HepG2 (cell line): ENCODE measurements around the gene CTNNA1. TPM values are rescaled to one million over a fixed set of nuclear protein-coding genes. Genes with fewer than 3 reads are reported as not detected.
A peak's percentile ranks its signal among the peaks of the same experiment; 100 is the strongest.

Experiments used
- BRD4 ChIP-seq: sonication (generic); formaldehyde crosslinking; IDR thresholded peaks from 2 replicates; pipeline ENCODE4 v1.4.0; 2020; ENCODE audit warnings: missing genetic modification reagents
- DPF2 ChIP-seq: sonication (generic); formaldehyde crosslinking; IDR thresholded peaks from 2 replicates; pipeline ENCODE4 v1.4.0; 2020; ENCODE audit warnings: mild to moderate bottlenecking, low read depth, missing genetic modification reagents, borderline replicate concordance
- FOXM1 ChIP-seq: sonication (generic); formaldehyde crosslinking; IDR thresholded peaks from 2 replicates; pipeline ENCODE4 v1.5.0; 2020; ENCODE audit warnings: missing genetic modification reagents
- HES4 ChIP-seq: sonication (generic); formaldehyde crosslinking; IDR thresholded peaks from 2 replicates; pipeline ENCODE4 v1.9.0; 2021; ENCODE audit warnings: mild to moderate bottlenecking, missing genetic modification reagents, borderline replicate concordance
- MTA1 ChIP-seq: sonication (generic); formaldehyde crosslinking; IDR thresholded peaks from 2 replicates; pipeline ENCODE4 v1.4.0; 2020; ENCODE audit warnings: missing genetic modification reagents, mild to moderate bottlenecking, borderline replicate concordance
- PAX8 ChIP-seq: sonication (generic); formaldehyde crosslinking; IDR thresholded peaks from 2 replicates; pipeline ENCODE4 v1.8.0; 2022; ENCODE audit warnings: mild to moderate bottlenecking, missing genetic modification reagents, borderline replicate concordance
- PCBP2 ChIP-seq: fragments of 200-400 bp; formaldehyde crosslinking; optimal IDR thresholded peaks from 2 replicates; pipeline ENCODE3; 2018; ENCODE audit warnings: low read length, low read depth; ENCODE audit not compliant: poor library complexity, severe bottlenecking
- TAF15 ChIP-seq: fragments of 200-400 bp; formaldehyde crosslinking; IDR thresholded peaks from one replicate; pipeline ENCODE4 v1.6.1; 2018; ENCODE audit warnings: mild to moderate bottlenecking, low read depth, low read length; ENCODE audit not compliant: poor library complexity, severe bottlenecking
- TBX3 ChIP-seq: fragments of 450-650 bp; IDR thresholded peaks from 2 replicates; pipeline ENCODE4 v1.6.1; 2017; ENCODE audit warnings: antibody characterized with exemption, mild to moderate bottlenecking, inconsistent platforms, borderline replicate concordance
- TSC22D2 ChIP-seq: sonication (generic); formaldehyde crosslinking; IDR thresholded peaks from 2 replicates; pipeline ENCODE4 v1.5.1; 2020; ENCODE audit warnings: missing genetic modification reagents, mild to moderate bottlenecking, borderline replicate concordance
- XBP1 ChIP-seq: sonication (generic); formaldehyde crosslinking; IDR thresholded peaks from 2 replicates; pipeline ENCODE4 v1.5.0; 2020; ENCODE audit warnings: missing genetic modification reagents
- ZBTB37 ChIP-seq: sonication (generic); formaldehyde crosslinking; IDR thresholded peaks from 2 replicates; pipeline ENCODE4 v1.4.0; 2020; ENCODE audit warnings: mild to moderate bottlenecking, missing genetic modification reagents
- ZNF142 ChIP-seq: sonication (generic); formaldehyde crosslinking; IDR thresholded peaks from 2 replicates; pipeline ENCODE4 v1.4.0; 2020; ENCODE audit warnings: missing genetic modification reagents
- ZNF317 ChIP-seq: sonication (generic); formaldehyde crosslinking; IDR thresholded peaks from 2 replicates; pipeline ENCODE4 v1.5.0; 2020; ENCODE audit warnings: mild to moderate bottlenecking, missing genetic modification reagents
- ZNF431 ChIP-seq: sonication (generic); formaldehyde crosslinking; IDR thresholded peaks from 2 replicates; pipeline ENCODE4 v1.9.0; 2022; ENCODE audit warnings: missing genetic modification reagents, low read depth, mild to moderate bottlenecking, borderline replicate concordance
- ZNF597 ChIP-seq: sonication (generic); formaldehyde crosslinking; IDR thresholded peaks from 2 replicates; pipeline ENCODE4 v1.5.0; 2020; ENCODE audit warnings: missing genetic modification reagents
- ZNF792 ChIP-seq: IDR thresholded peaks from 2 replicates; pipeline ENCODE4 v1.6.1; 2016
- ZSCAN9 ChIP-seq: IDR thresholded peaks from 2 replicates; pipeline ENCODE4 v1.6.1; 2016; ENCODE audit warnings: borderline replicate concordance
- polyA plus RNA-seq, 8 experiments: library from polyadenylated mRNA; depleted of rRNA in 3 of 8; stranded (reverse) in 7 of 8; unstranded in 1 of 8; fragments of >200 nt; fragmentation: Illumina TruSeq in 4 of 8; extraction: Trizol in 4 of 8; gene quantifications; 2 replicates each; pipeline versions ENCODE4 v1.2.1 to v1.2.3, GENCODE V29; 2011 to 2016; ENCODE audit warnings: low read depth in 4 of 8, missing spikeins in 1 of 8, mixed read lengths in 1 of 8; ENCODE audit not compliant: insufficient read depth in 1 of 8
- total RNA-seq, 5 experiments: library from RNA; depleted of rRNA; stranded (reverse); fragments of >200 nt; fragmentation: Illumina TruSeq; extraction: Trizol; gene quantifications; 2 replicates each; pipeline ENCODE4 v1.2.3, GENCODE V29; 2016; ENCODE audit warnings: low read depth in 1 of 5
- TF ChIP-seq, protein P1 (sequence below): sonication (generic); formaldehyde crosslinking; IDR thresholded peaks from 2 replicates; pipeline ENCODE4 v1.4.0; 2020; ENCODE audit warnings: missing genetic modification reagents
- TF ChIP-seq, protein P2 (sequence below): sonication (generic); formaldehyde crosslinking; IDR thresholded peaks from 2 replicates; pipeline ENCODE4 v1.8.0; 2023; ENCODE audit warnings: mild to moderate bottlenecking, missing genetic modification reagents

Gene CTNNA1
- total and polyA plus RNA-seq, 2 of the 13 experiments (the other 11 are each of a cell fraction or from before 2014, with no cell fraction given), result 66.8 to 162 TPM

GRCh38 chr5:138964647-138965201 lies 211.5 kb downstream of the CTNNA1 start (continued):
- TF ChIP-seq ZNF142 (CRISPR knock-in tag), result no peak
- TF ChIP-seq, protein P1, sequence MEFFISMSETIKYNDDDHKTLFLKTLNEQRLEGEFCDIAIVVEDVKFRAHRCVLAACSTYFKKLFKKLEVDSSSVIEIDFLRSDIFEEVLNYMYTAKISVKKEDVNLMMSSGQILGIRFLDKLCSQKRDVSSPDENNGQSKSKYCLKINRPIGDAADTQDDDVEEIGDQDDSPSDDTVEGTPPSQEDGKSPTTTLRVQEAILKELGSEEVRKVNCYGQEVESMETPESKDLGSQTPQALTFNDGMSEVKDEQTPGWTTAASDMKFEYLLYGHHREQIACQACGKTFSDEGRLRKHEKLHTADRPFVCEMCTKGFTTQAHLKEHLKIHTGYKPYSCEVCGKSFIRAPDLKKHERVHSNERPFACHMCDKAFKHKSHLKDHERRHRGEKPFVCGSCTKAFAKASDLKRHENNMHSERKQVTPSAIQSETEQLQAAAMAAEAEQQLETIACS, result no peak
- no peak for TF ChIP-seq ZBTB37
- TF ChIP-seq ZNF431 (CRISPR knock-in tag), result no peak
- TF ChIP-seq ZNF317 (CRISPR knock-in tag), result no peak
- TF ChIP-seq PAX8, result no peak
- peak; percentile 56; the same call in 1 of the 2 replicates for TF ChIP-seq MTA1 (CRISPR knock-in tag)
- no peak for TF ChIP-seq PCBP2
- no peak for TF ChIP-seq BRD4 (CRISPR knock-in tag)
- TF ChIP-seq TBX3, result 0 out of 2 replicates have a peak, but pooled peaks have one; percentile 20
- TF ChIP-seq FOXM1 (CRISPR knock-in tag), result no peak
- TF ChIP-seq ZNF792, result no peak
- no peak for TF ChIP-seq XBP1 (CRISPR knock-in tag)
- TF ChIP-seq, protein P2, sequence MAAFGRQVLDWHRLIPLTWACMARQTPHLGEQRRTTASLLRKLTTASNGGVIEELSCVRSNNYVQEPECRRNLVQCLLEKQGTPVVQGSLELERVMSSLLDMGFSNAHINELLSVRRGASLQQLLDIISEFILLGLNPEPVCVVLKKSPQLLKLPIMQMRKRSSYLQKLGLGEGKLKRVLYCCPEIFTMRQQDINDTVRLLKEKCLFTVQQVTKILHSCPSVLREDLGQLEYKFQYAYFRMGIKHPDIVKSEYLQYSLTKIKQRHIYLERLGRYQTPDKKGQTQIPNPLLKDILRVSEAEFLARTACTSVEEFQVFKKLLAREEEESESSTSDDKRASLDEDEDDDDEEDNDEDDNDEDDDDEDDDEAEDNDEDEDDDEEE, result no peak
- TF ChIP-seq TSC22D2, result no peak
- peak; percentile 69; the same call in 1 of the 2 replicates for TF ChIP-seq DPF2 (CRISPR knock-in tag)
- no peak for TF ChIP-seq TAF15
- TF ChIP-seq ZNF597, result no peak
- no peak for TF ChIP-seq ZSCAN9 (CRISPR knock-in tag)
- TF ChIP-seq HES4, result no peak
